Astrocyte of the spinal cord (primary cell): Measurements from ENCODE around the gene RXRG.

ENCODE experiments used
- DNase-seq: peaks from one replicate; pipeline ENCODE4 v3.0.0; 2011; ENCODE audit warnings: low read depth, low spot score
- H3K4me3 ChIP-seq: 2 replicates; pipeline ENCODE4 v1.5.1; 2011; ENCODE audit warnings: low read depth, mild to moderate bottlenecking, low read length, moderate library complexity
- CTCF ChIP-seq: IDR thresholded peaks from 2 replicates; pipeline ENCODE4 v1.5.1; 2012; ENCODE audit warnings: low read depth, mild to moderate bottlenecking, low read length, inconsistent platforms
- in situ Hi-C: cut with HindIII; loops from 2 replicates; pipeline ENCODE4 v1.10.0; 2017; ENCODE audit warnings: low sequenced_read_pairs

The RXRG gene

DNA sequence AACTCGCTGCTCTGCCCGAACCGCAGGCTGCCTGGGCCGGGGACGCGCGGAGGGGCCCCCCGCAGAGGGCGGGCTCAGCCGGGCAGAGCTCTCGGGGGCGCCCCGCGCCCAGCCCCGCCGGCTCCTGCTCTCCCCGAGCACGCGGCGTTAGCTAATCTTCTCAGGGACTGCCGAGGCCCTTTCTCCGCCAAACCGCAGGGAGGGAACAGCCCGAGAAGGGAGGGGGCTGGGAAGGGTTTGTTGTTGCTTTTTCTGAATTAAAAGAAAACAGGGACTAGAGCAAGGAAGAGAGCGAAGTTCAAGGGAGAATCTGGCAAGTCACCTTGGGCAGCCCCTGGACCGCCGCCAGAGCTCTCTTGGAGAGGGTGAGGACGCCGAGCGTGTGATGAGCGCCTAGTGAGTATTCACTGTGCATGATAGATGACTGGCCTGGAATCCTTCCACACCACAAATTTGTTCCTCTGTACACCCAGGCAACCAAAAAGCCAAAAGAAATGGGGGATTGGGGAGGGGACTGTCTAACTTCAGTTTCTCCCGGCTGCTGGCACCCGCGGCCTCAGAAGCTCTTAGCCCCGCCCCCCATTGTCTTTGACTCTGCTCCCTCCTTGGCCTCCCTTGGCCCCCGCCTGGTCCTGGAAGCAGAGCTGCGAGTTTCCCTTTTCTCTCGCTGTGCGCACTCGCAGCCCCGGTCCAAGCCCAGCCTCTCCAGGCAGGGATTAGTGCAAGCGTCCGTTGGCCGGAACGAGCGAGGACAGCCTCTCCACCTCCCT, 68.7 kb downstream of the RXRG start:
- H3K4me3 ChIP-seq: peak overlapping the region; percentile 18
- TF ChIP-seq CTCF: no peak
- DNase-seq: peak; percentile 77
- in situ Hi-C loops: no loop called here

- no peak overlapping the region for H3K4me3 ChIP-seq
- TF ChIP-seq CTCF: no peak
- in situ Hi-C loops: no loop called here
- DNase-seq: no peak
These were observed 69.3 kb downstream of the RXRG start for GRCh38 chr1:165375623-165376022.

DNA sequence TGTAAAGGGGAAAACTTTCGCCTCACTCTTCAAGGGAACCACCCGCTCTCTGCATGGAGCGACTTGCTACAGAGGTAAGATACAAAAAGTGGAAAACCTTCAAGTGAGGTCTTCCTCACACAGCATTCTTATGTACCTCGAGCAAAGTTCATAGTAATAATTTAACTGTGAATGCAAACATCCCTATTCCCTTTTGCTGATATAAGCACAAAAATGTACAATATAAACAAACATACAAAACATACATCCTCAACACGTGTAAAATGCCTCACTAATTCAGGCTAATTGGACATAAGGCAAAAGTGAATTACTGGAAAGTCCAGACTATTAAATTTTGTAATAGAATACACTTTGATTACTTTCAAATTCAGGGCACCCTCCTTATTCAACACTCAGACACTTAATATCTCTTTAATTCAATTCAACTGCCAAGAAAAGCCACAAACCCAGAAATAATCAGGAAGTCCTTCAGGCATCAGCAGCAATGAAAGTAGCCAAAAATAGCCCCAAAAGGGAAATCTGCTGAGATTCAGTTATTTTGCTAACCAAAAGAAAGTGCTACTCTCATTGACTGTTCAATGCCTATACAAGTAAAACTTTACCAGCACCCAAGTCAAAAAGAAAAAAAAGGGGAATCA, 73.2 kb downstream of the RXRG start:
- no peak for DNase-seq
- no peak overlapping the region for H3K4me3 ChIP-seq
- TF ChIP-seq CTCF: no peak
- in situ Hi-C loops: no loop called here

DNA sequence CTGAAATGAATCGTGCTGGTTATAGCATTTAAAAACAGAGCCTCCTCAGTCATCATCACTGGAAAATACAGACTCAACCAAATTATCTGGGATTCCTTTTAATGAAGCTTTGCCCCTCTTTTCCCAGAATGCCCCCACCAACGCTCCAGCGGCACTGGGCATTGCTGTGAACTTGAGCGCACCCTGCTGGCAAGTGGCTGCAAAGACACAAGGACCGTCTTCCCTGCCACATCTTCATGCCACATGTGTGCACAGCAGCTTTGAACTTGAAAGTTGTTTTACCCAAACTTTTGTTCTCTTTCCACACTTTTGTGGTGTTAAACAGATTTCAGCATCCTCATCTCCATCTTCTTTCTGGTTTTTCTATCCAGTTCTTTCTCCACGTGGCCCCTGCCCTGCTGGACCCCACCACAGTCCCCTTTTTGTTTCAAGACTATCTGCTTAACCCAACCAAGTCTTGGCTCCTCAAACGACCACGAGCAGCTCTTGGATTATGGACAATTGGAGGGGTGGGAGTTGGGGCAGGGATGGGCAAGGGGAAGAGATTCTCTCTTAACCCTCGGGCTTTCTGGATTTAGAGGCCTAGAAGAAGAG, 75.6 kb downstream of the RXRG start:
- DNase-seq: no peak
- peak; percentile 90 for TF ChIP-seq CTCF

DNA sequence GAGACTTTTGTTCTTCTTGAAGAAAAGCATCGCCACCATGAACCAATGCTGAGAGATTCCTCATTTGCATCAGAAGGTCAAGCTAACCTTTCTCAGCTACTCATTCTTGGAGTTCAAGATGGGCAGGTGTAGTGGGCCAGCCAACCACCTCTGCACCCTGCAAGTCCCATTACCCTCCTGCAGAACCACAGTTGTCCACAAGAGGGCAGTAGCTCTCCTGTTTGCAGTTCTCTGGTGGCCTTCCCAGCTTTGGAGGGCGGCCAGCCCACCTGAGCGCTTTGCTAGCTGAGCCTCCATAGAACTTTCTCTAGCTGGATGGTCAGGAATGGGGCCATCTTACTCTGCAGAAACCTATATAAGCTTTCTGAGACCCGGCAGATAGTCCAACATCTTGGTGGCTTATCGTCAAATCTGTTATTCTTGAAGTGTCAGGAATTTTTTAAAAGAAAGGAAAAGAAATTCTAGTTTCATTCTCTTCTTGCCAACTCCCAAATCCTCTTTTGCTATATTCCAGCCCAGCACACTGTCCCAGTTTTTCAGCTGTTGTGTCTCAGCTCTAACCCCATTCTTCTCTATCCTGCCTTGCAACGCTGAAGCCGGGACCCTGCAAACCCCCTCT, 77.4 kb downstream of the RXRG start:
- in situ Hi-C loops: no loop called here
- H3K4me3 ChIP-seq: no peak overlapping the region
- TF ChIP-seq CTCF: peak; percentile 95
- DNase-seq: peak; percentile 58

More for the DNA sequence above, 75.6 kb downstream of the RXRG start:
- H3K4me3 ChIP-seq: no peak overlapping the region
- in situ Hi-C loops: no loop called here

DNA sequence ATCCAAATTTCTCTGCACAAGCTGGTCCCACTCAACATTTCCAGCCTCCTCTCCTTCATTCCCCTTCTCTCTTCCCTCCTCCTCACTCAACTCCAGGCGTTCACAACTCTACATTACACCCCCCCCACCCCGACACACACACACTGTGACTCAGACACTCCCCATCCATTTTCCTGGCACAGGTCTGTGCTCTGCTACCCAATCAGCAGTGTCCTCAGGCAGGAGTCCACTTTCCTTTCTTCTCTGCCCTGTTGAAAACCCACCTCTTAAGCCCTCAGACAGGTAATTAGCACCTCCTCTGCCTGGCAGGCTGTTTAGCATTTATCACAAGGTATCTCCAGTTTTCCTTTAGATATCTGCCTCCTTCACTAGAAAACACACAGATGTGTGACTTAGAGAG, 79.6 kb downstream of the RXRG start:
- in situ Hi-C loops: no loop called here
- DNase-seq: no peak
- no peak overlapping the region for H3K4me3 ChIP-seq
- TF ChIP-seq CTCF: no peak
